Stimulated activated CD8-positive, alpha-beta memory T cell treated with anti-CD3 and anti-CD28 coated beads, Interleukin-12 subunit alpha, Interleukin-12 subunit beta, amount 100 ng/mL, for 1 hour (primary cell): ENCODE data around the gene FAM83D.
"Not testable (repeated sequence)": the region's sequence is repeated elsewhere in the genome, so short reads cannot be mapped to it uniquely, and the experiment has no call there.

ENCODE experiments used
- DNase-seq: peaks from one replicate; pipeline ENCODE4 v3.0.0-alpha.2; 2020; ENCODE audit warnings: low read depth

FAM83D gene

GRCh38 chr20:38968090-38968489 lies 41.9 kb downstream of the FAM83D start:
- no peak for DNase-seq

- DNase-seq = no peak
Observed at GRCh38 chr20:38969708-38970107, 43.5 kb downstream of the FAM83D start.

DNA sequence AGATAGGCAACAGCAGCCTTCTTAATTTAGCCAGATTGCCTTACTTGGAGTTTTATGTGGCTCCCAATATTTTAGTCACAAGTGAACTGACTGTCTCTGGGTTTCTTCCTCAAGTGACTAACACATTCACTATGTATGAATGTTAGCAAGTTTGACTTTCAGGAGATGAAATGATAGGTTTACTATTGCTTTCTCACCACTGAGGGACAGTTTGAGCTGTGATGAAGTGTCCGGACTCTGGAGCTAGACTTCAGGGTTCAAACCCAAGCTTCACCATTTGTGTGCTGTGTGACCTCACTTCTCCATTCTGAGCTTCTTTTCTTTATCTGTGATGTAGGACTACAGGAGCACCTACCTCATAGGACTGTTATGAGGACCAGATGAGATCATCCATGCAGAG lies 44.1 kb downstream of the FAM83D start:
- no peak for DNase-seq

- DNase-seq = no peak
Observed at GRCh38 chr20:38973107-38973506, 46.9 kb downstream of the FAM83D start.

- no peak for DNase-seq
Observed at GRCh38 chr20:38973645-38974044, 47.4 kb downstream of the FAM83D start.

GRCh38 chr20:38975539-38976120 lies 49.4 kb downstream of the FAM83D start:
- no peak for DNase-seq

DNA sequence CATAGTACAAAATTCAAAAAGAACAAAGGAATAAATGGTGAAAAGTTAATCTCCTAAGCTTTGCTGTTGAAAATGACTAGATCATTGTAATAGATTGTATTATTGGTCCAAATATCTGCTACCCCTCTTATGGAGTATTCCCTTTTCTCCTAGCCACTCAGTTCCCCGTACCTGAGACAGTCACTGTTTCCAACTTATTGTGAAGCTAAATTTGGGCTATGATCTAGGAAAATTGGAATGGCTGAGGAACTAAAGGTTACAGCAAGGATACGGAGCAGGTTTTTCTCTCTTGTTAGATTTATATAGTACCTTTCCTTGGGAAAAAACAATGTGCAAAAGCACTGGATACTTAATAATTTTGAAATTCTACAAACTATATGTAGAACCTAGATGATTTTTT lies 53.2 kb downstream of the FAM83D start:
- no peak for DNase-seq

DNA sequence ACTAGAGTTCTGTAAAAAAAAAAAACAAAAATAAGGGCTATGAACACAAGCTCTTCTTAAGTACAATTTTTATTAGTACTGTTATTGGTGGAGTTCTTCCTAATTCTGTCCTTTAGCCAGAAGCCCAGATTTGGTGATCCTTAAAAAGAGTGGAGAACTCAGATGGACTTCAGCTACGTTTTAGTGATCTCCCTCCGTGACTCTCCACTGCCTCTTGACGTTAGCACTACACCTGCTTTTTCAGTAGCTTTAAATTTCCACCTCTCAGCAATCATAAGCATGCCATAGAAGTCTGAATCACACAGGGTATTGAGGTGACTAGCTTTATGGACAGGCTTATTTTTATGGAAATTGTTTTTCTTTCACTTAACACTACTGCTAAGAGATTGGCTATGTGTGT lies 53.6 kb downstream of the FAM83D start:
- no peak for DNase-seq

- no peak for DNase-seq
Observed at GRCh38 chr20:38982291-38982690, 56.1 kb downstream of the FAM83D start.

DNA sequence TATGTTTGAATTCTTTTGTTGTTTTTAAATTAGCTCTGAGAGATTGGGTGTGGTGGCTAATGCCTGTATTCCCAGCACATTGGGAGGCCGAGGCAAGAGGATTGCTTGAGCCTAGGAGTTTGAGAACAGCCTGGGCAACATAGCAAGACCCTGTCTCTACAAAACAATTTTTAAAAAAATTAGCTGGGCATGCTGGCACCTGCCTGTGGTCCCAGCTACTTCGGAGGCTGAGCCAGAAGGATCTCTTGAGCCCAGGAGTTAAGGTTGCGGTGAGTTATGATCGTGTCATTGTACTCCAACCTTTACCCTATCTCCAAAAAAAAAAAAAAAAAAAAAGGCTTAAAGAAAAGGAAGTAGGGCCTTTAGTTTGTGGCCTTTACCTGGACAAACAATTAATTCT lies 58.8 kb downstream of the FAM83D start:
- DNase-seq = no peak

- DNase-seq = no peak
Observed at GRCh38 chr20:38985603-38986170, 59.5 kb downstream of the FAM83D start.

DNA sequence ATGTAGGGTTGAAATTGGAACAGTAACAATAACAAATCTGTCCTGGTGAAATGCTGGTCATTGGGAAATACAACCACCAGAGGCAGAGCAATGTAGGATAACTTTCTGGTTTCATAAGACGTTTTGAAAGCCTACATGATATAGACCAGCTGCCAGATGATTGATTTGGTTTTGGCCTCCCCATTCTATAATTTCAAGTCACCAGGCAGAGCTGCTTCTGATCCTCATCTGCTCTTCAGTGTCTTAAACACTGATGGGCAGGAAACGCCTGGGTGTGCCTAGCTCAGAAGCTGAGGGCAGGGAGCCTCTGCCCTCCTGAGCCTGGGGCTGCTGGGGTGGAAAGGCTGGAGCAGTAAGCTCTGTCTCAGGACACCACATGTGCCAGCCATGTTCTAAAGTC lies 60.4 kb downstream of the FAM83D start:
- DNase-seq = no peak

- DNase-seq = no peak
Observed at GRCh38 chr20:38987777-38988176, 61.6 kb downstream of the FAM83D start.

- DNase-seq = no peak
Observed at GRCh38 chr20:38990728-38991127, 64.5 kb downstream of the FAM83D start.

- no peak for DNase-seq
Observed at GRCh38 chr20:38991814-38992704, 65.8 kb downstream of the FAM83D start.

- no peak for DNase-seq
Observed at GRCh38 chr20:38995536-38996044, 69.4 kb downstream of the FAM83D start.

DNA sequence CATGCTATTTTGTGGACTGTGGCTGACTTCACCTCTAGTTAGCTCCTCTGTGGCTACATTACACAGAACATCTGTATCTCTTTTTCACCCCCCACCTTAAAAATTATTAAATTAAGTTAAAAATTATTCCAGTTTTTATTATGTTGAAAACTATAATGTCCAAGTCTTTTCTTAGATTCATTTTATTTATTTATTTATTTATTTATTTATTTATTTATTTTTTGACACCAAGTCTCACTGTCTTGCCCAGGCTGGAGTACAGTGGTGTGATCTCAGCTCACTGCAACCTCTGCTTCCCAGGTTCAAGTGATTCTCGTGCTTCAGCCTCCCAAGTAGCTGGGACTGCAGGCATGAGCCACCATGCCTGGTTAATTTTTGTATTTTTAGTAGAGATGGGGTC lies 70.6 kb downstream of the FAM83D start:
- not testable (repeated sequence) for DNase-seq

DNA sequence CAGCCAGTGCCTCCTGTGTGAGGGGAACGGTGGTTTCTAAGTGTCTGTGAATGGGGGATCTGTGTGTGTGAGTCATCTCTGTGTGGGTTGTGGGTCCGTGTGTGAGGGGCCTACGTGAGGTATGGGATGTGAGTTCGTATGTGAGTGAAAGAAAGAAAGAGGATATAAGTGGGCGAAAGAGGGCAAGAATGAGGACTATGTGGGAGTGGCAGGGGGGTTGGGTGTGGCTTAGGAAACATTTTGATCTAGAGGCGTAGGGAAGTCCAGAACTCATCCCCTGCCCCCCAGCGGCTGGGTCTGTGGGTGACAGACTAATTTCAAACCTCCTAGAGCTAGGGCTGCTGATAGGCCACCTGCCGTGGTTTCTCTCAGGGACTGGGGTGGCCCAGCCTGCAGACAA lies 71.4 kb downstream of the FAM83D start:
- DNase-seq = no peak

DNA sequence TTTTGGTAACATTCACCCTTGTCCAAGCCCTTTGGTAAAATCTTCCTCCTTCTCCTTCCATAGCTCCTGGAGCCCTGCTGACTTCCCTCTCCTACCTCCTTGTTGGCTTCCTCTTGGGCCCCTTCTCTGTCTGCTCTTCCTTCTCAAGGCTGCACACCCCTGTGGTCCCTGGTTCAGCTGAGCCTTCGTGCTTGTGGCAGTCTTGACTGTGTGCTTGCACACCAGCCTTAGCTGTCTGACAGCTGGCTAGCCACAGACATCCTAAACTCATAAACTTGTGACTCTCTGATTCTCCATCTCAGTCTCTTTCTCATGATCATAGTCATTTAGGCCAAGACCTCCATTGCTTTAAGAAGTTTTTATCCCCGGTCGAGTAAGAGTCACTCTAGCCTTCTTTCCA lies 73.0 kb downstream of the FAM83D start:
- no peak for DNase-seq

DNA sequence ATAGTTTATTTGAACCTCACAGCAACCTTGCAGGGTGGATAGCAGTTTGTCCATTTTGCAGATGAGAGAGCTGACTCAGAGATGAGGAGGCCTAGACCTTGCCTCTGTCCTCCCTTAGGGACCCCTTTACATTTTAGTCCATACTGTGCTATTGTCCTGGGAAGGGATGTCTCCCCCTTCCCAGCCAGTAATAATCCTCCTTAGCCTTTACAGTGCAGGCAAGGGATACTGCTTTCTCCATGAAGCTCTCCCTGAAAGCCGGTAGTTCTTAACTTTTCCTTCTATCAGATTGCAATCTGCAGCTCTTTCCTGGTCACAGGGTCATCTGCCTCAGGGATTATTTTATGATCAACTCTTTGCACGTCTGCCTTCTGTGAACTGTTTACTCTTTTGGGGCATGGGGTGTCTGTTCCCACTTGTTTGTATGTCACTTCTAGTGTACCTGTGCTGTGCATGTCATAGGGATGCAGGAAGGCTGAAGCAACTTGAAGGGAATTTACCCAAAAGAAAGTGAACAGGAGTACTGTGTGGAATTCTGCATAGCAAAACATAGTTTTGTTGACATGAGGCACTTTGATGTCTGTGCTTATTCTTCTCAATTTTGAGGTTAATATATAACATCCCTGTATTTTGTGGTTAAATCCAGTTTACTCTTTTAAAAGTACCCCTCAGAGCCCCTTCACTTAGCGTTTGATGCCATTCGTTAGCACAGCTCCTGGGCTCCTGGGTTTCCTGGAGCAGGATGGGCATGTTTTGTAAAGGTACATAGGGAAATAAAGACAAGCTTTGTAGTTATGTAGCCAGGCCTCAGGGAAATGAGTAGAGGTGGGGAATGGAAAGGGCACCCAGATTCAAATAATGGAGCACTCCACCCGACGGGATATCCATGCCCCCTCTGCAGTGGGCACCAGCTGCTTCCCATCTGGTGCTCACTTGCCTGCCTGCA lies 74.0 kb downstream of the FAM83D start:
- DNase-seq = no peak
